ENCODE data around the gene TH. TPM values are rescaled to one million over a fixed set of nuclear protein-coding genes. Genes with fewer than 3 reads are reported as not detected.
A peak's percentile ranks its signal among the peaks of the same experiment; 100 is the strongest.

TH gene
- polyA plus RNA-seq, 3 donors = not detected

GRCh38 chr11:2198621-2199365 lies 27.2 kb upstream of the TH start:
- no peak for TF ChIP-seq CTCF (IDR thresholded peaks at IDR 0.05)
- Mint-ChIP-seq H3K27me3 (ENCODE audit: low read depth in 3 of 3) (peaks cover 15 to 25% (median 21%) of the 10 kb centered on the region in 3 donors), H3K9me3 (peaks cover 0 to 3% (median 0%) of the 10 kb centered on the region in 7 donors), H3K4me3 (no peak overlapping the region), H3K4me1 (peaks cover 3% of the 10 kb centered on the region), H3K36me3 (no peaks in the 10 kb centered on the region), H3K27ac (no peak overlapping the region)
- Histone ChIP-seq H3K9ac (ENCODE audit: insufficient read depth, low read length, poor library complexity, severe bottlenecking) (no peak overlapping the region), H4K20me1 (ENCODE audit: insufficient read depth, low read length) (no peaks in the 10 kb centered on the region), H2AFZ (ENCODE audit: insufficient read depth, low read depth, low read length, poor library complexity, severe bottlenecking) (no peak overlapping the region), H3K4me2 (replicated peaks; ENCODE audit: extremely low read depth, low read length, poor library complexity, severe bottlenecking) (no peak overlapping the region), H3K27me3 (ENCODE audit: control insufficient read depth in 2 of 2, insufficient read depth in 2 of 2, low read length in 2 of 2) (peaks cover 0 to 5% of the 10 kb centered on the region in 2 donors), H3K36me3 (replicated peaks in 1 of 2; ENCODE audit: control insufficient read depth in 1 of 2, insufficient read depth in 2 of 2, low read length in 2 of 2) (no peaks in the 10 kb centered on the region), H3K27ac (ENCODE audit: low read depth in 1 of 2, low read length in 2 of 2) (no peak overlapping the region), H3K9me3 (replicated peaks in 1 of 2; ENCODE audit: control insufficient read depth in 1 of 2, insufficient read depth in 1 of 2, low read length in 2 of 2) (no peaks in the 10 kb centered on the region), H3K4me3 (replicated peaks in 1 of 3; ENCODE audit: low read depth in 2 of 3, low read length in 3 of 3) (no peak overlapping the region), H3K4me1 (ENCODE audit: control insufficient read depth in 1 of 2, insufficient read depth in 2 of 2, low read length in 2 of 2) (peaks cover 0 to 5% of the 10 kb centered on the region in 2 donors), H3K79me2 (ENCODE audit: insufficient read depth, low read length) (no peaks in the 10 kb centered on the region)
- WGBS (ENCODE audit: insufficient coverage) = 37% methylated on average over 14 of the region's 21 CpGs
- intact Hi-C loops (cut with micrococcal nuclease) = loop anchor here (5.0 to 10.0 kb wide), 2 partner anchors 99 to 326 kb away; no protein-coding TSS in a partner anchor
- no peak for DNase-seq

- no peaks in the 10 kb centered on the region for H4K20me1 ChIP-seq (ENCODE audit: insufficient read depth, low read length)
- H3K27me3 ChIP-seq (ENCODE audit: control insufficient read depth in 2 of 2, insufficient read depth in 2 of 2, low read length in 2 of 2) = peaks cover 0 to 5% of the 10 kb centered on the region in 2 donors
- peaks cover 0 to 3% (median 0%) of the 10 kb centered on the region in 7 donors for H3K9me3 Mint-ChIP-seq
- no peaks in the 10 kb centered on the region for H3K9me3 ChIP-seq (replicated peaks in 1 of 2; ENCODE audit: control insufficient read depth in 1 of 2, insufficient read depth in 1 of 2, low read length in 2 of 2)
- no peaks in the 10 kb centered on the region for H3K36me3 Mint-ChIP-seq
- H3K4me1 Mint-ChIP-seq = peaks cover 3% of the 10 kb centered on the region
- H3K27me3 Mint-ChIP-seq (ENCODE audit: low read depth in 3 of 3) = peaks cover 15 to 25% (median 21%) of the 10 kb centered on the region in 3 donors
- 83% methylated on average over 23 of the region's 28 CpGs for WGBS (ENCODE audit: insufficient coverage)
- no peaks in the 10 kb centered on the region for H3K79me2 ChIP-seq (ENCODE audit: insufficient read depth, low read length)
- intact Hi-C loops (cut with micrococcal nuclease) = loop anchor here (1.0 to 10.0 kb wide), 5 partner anchors 99 to 327 kb away; partner anchors contain the start of gene TSPAN32 (in 1 of the 2)
- H2AFZ ChIP-seq (ENCODE audit: insufficient read depth, low read depth, low read length, poor library complexity, severe bottlenecking) = no peak overlapping the region
- H3K4me2 ChIP-seq (replicated peaks; ENCODE audit: extremely low read depth, low read length, poor library complexity, severe bottlenecking) = no peak overlapping the region
- H3K4me3 ChIP-seq (replicated peaks in 1 of 3; ENCODE audit: low read depth in 2 of 3, low read length in 3 of 3) = no peak overlapping the region
- no peak overlapping the region for H3K27ac ChIP-seq (ENCODE audit: low read depth in 1 of 2, low read length in 2 of 2)
- no peak overlapping the region for H3K27ac Mint-ChIP-seq
- no peaks in the 10 kb centered on the region for H3K36me3 ChIP-seq (replicated peaks in 1 of 2; ENCODE audit: control insufficient read depth in 1 of 2, insufficient read depth in 2 of 2, low read length in 2 of 2)
- TF ChIP-seq CTCF (IDR thresholded peaks at IDR 0.05) = no peak
- no peak for DNase-seq
- peak overlapping the region in 1 of 2 donors; percentile 15 for H3K4me3 Mint-ChIP-seq
- H3K9ac ChIP-seq (ENCODE audit: insufficient read depth, low read length, poor library complexity, severe bottlenecking) = no peak overlapping the region
- peaks cover 0 to 5% of the 10 kb centered on the region in 2 donors for H3K4me1 ChIP-seq (ENCODE audit: control insufficient read depth in 1 of 2, insufficient read depth in 2 of 2, low read length in 2 of 2)
Measured at GRCh38 chr11:2197771-2198520, 26.3 kb upstream of the TH start.
